ENCODE data around the gene DSCAML1.

DNA sequence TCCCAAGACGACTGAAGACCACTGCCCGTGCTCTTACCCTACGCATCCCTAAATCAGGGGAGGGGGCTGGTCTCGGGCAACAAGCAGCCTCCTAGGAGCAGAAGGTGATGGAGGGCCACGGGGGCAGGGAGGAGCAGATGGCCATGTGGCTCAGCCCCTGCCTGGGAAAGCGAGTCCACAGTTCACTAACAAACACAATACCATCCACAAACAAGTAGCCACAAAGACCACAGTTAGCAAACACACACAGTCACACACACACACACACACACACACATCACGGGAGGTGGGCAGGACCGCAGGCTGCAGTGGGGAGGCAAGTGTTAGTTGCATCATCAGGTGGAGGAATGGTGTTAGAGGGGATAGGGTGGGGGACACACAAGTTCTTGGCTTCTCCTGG is 40.8 kb upstream of the DSCAML1 start:
- TF ChIP-seq, protein P1, sequence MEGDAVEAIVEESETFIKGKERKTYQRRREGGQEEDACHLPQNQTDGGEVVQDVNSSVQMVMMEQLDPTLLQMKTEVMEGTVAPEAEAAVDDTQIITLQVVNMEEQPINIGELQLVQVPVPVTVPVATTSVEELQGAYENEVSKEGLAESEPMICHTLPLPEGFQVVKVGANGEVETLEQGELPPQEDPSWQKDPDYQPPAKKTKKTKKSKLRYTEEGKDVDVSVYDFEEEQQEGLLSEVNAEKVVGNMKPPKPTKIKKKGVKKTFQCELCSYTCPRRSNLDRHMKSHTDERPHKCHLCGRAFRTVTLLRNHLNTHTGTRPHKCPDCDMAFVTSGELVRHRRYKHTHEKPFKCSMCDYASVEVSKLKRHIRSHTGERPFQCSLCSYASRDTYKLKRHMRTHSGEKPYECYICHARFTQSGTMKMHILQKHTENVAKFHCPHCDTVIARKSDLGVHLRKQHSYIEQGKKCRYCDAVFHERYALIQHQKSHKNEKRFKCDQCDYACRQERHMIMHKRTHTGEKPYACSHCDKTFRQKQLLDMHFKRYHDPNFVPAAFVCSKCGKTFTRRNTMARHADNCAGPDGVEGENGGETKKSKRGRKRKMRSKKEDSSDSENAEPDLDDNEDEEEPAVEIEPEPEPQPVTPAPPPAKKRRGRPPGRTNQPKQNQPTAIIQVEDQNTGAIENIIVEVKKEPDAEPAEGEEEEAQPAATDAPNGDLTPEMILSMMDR (IDR thresholded peaks at IDR 0.05 in 2 of 3, conservative IDR thresholded peaks at IDR 0.05 in 1 of 3; ENCODE audit: insufficient read depth in 2 of 3, low read depth in 1 of 3, low read length in 3 of 3), result no peak
- TF ChIP-seq, protein P2, sequence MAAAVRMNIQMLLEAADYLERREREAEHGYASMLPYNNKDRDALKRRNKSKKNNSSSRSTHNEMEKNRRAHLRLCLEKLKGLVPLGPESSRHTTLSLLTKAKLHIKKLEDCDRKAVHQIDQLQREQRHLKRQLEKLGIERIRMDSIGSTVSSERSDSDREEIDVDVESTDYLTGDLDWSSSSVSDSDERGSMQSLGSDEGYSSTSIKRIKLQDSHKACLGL (CRISPR knock-in tag; IDR thresholded peaks at IDR 0.05; ENCODE audit: borderline replicate concordance, poor library complexity, severe bottlenecking), result no peak
- TF ChIP-seq MAFF (IDR thresholded peaks at IDR 0.05; ENCODE audit: low read length) (no peak), NFIX (CRISPR knock-in tag; IDR thresholded peaks at IDR 0.05; ENCODE audit: low read depth) (no peak)
- TF ChIP-seq, protein P3, sequence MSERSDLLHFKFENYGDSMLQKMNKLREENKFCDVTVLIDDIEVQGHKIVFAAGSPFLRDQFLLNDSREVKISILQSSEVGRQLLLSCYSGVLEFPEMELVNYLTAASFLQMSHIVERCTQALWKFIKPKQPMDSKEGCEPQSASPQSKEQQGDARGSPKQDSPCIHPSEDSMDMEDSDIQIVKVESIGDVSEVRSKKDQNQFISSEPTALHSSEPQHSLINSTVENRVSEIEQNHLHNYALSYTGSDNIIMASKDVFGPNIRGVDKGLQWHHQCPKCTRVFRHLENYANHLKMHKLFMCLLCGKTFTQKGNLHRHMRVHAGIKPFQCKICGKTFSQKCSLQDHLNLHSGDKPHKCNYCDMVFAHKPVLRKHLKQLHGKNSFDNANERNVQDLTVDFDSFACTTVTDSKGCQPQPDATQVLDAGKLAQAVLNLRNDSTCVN (CRISPR knock-in tag; IDR thresholded peaks at IDR 0.05), result no peak
- TF ChIP-seq, protein P4, sequence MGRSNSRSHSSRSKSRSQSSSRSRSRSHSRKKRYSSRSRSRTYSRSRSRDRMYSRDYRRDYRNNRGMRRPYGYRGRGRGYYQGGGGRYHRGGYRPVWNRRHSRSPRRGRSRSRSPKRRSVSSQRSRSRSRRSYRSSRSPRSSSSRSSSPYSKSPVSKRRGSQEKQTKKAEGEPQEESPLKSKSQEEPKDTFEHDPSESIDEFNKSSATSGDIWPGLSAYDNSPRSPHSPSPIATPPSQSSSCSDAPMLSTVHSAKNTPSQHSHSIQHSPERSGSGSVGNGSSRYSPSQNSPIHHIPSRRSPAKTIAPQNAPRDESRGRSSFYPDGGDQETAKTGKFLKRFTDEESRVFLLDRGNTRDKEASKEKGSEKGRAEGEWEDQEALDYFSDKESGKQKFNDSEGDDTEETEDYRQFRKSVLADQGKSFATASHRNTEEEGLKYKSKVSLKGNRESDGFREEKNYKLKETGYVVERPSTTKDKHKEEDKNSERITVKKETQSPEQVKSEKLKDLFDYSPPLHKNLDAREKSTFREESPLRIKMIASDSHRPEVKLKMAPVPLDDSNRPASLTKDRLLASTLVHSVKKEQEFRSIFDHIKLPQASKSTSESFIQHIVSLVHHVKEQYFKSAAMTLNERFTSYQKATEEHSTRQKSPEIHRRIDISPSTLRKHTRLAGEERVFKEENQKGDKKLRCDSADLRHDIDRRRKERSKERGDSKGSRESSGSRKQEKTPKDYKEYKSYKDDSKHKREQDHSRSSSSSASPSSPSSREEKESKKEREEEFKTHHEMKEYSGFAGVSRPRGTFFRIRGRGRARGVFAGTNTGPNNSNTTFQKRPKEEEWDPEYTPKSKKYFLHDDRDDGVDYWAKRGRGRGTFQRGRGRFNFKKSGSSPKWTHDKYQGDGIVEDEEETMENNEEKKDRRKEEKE (IDR thresholded peaks at IDR 0.05; ENCODE audit: borderline replicate concordance in 1 of 2, control insufficient read depth in 1 of 2, low read depth in 2 of 2, low read length in 1 of 2), result no peak

All from K562 (cell line).